Left renal pelvis (tissue), 4 donors: ENCODE data around the gene HAGHL. TPM values are rescaled to one million over a fixed set of nuclear protein-coding genes. Genes with fewer than 3 reads are reported as not detected.
"Not testable (repeated sequence)": the region's sequence is repeated elsewhere in the genome, so short reads cannot be mapped to it uniquely, and the experiment has no call there.

ENCODE experiments used
- DNase-seq, 4 donors: peaks; one replicate each; pipeline ENCODE4 v3.0.0-alpha.2; 2013; ENCODE audit warnings: low read depth in 4 of 4, low spot score in 3 of 4
- polyA plus RNA-seq, 4 donors: library from polyadenylated mRNA; unstranded; fragments of 120-200 nt; gene quantifications; one replicate each; pipeline ENCODE4 v1.2.1, GENCODE V29; 2013; ENCODE audit not compliant: insufficient read length in 4 of 4

The HAGHL gene
- polyA plus RNA-seq, 4 donors: 2.4 to 7.9 (median 4.1) TPM

GRCh38 chr16:706189-707061, 20.5 kb upstream of the HAGHL start:
- DNase-seq: no peak

- no peak for DNase-seq
Measured at GRCh38 chr16:707062-707538, 19.8 kb upstream of the HAGHL start.

- DNase-seq: no peak
Measured at GRCh38 chr16:708019-708418, 18.9 kb upstream of the HAGHL start.

- no peak for DNase-seq
Measured at GRCh38 chr16:708959-709358, 17.9 kb upstream of the HAGHL start.

GRCh38 chr16:709566-710499, 17.1 kb upstream of the HAGHL start:
- DNase-seq: no peak

- no peak for DNase-seq
Measured at GRCh38 chr16:710500-711075, 16.3 kb upstream of the HAGHL start.

- no peak for DNase-seq
Measured at GRCh38 chr16:711084-711483, 15.8 kb upstream of the HAGHL start.

GRCh38 chr16:711548-712320, 15.2 kb upstream of the HAGHL start:
- no peak for DNase-seq

GRCh38 chr16:712740-713250, 14.1 kb upstream of the HAGHL start:
- not testable (repeated sequence) for DNase-seq

GRCh38 chr16:714079-714478, 12.8 kb upstream of the HAGHL start:
- no peak for DNase-seq

- DNase-seq: peak in 2 of 4 donors; percentile 67 to 75
Measured at GRCh38 chr16:714558-715476, 12.1 kb upstream of the HAGHL start, which contains the start of gene METRN. TSS of gene METRN (plus strand) at chr16:715118. CDS start at chr16:715290, 172 bp downstream.

- DNase-seq: no peak
Measured at GRCh38 chr16:715477-716199, 11.3 kb upstream of the HAGHL start.

GRCh38 chr16:716200-716568, 10.7 kb upstream of the HAGHL start:
- no peak for DNase-seq

- no peak for DNase-seq
Measured at GRCh38 chr16:716768-717325, 10.1 kb upstream of the HAGHL start.

- no peak for DNase-seq
Measured at GRCh38 chr16:717450-718245, 9.3 kb upstream of the HAGHL start.

- DNase-seq: no peak
Measured at GRCh38 chr16:718389-718788, 8.5 kb upstream of the HAGHL start.

GRCh38 chr16:718922-719321, 8.0 kb upstream of the HAGHL start:
- DNase-seq: no peak
